Lung (tissue), 12 donors: Measurements from ENCODE around the gene DENND1A. TPM values are rescaled to one million over a fixed set of nuclear protein-coding genes. Genes with fewer than 3 reads are reported as not detected.

Experiments
- ATAC-seq: fragments of 200-7000 bp; cut with Tn5 transposase; one replicate; pipeline ENCODE4 v1.9.1; 2020; ENCODE audit warnings: moderate number of reproducible peaks; ENCODE audit not compliant: insufficient read depth, low FRiP score
- DNase-seq, 3 donors: peaks; one replicate each; pipeline ENCODE4 v3.0.0-alpha.2; 2013 to 2017
- H3K27ac ChIP-seq, 2 donors: one replicate each; pipeline ENCODE4 v1.5.1; 2013; ENCODE audit warnings: mild to moderate bottlenecking in 2 of 2, moderate library complexity in 2 of 2, control low read depth in 1 of 2, inconsistent platforms in 1 of 2, low read depth in 1 of 2, low read length in 1 of 2
- H3K27me3 ChIP-seq, 3 donors: one replicate each; pipeline ENCODE4 v1.5.1; 2013; ENCODE audit warnings: low read length in 2 of 3; ENCODE audit not compliant: control insufficient read depth in 3 of 3, insufficient read depth in 3 of 3
- H3K36me3 ChIP-seq, 4 donors: one replicate each; pipeline ENCODE4 v1.5.1; 2013; ENCODE audit warnings: low read length in 4 of 4, mild to moderate bottlenecking in 1 of 4, moderate library complexity in 1 of 4; ENCODE audit not compliant: control insufficient read depth in 4 of 4, insufficient read depth in 4 of 4
- H3K4me1 ChIP-seq, 5 donors: one replicate each; pipeline ENCODE4 v1.5.1; 2013; ENCODE audit warnings: low read length in 5 of 5, mild to moderate bottlenecking in 2 of 5, moderate library complexity in 1 of 5; ENCODE audit not compliant: control insufficient read depth in 5 of 5, insufficient read depth in 5 of 5
- H3K4me3 ChIP-seq: one replicate; pipeline ENCODE4 v1.5.1; 2013; ENCODE audit warnings: mild to moderate bottlenecking, control low read depth, moderate library complexity
- H3K9ac ChIP-seq, 2 donors: one replicate each; pipeline ENCODE4 v1.5.1; 2013; ENCODE audit warnings: low read length in 2 of 2, control low read depth in 1 of 2; ENCODE audit not compliant: insufficient read depth in 1 of 2
- H3K9me3 ChIP-seq, 4 donors: one replicate each; pipeline ENCODE4 v1.5.1; 2013; ENCODE audit warnings: low read length in 3 of 4, mild to moderate bottlenecking in 1 of 4, moderate library complexity in 1 of 4; ENCODE audit not compliant: control insufficient read depth in 4 of 4, insufficient read depth in 3 of 4
- WGBS, 2 donors: extraction: QIAGEN DNeasy Blood & Tissue Kit; methylation state at CpG; one replicate each; pipeline ENCODE4 v1.1.7; 2013; 5-methylcytosine and 5-hydroxymethylcytosine counted together
- polyA plus RNA-seq, 2 donors: library from polyadenylated mRNA; stranded (reverse); fragments of 200-250 nt; gene quantifications; one replicate each; pipeline ENCODE4 v1.2.1, GENCODE V29; 2013
- total RNA-seq, 2 donors: library from RNA; depleted of rRNA in 1 of 2; stranded (reverse); fragments of >200 nt in 1 of 2; gene quantifications; one replicate each; pipeline ENCODE4 v1.2.1, GENCODE V29; 2014 to 2021
- TF ChIP-seq, protein P1 (sequence below): IDR thresholded peaks from 2 replicates; pipeline ENCODE4 v1.5.1; 2012; ENCODE audit warnings: mild to moderate bottlenecking; ENCODE audit errors: control extremely low read depth, extremely low read depth
- donor health status: control.
- donor health status: control.
- donor health status: Bipolar disorder and iron deficiency.
- donor health status: healthy.
- donor health status: DM: yes; HTN: yes; CAD: no.

Gene DENND1A
- total and polyA plus RNA-seq, 4 donors, result 5.7 to 29.8 (median 14.5) TPM

GRCh38 chr9:123353984-123354591, 575.8 kb downstream of the DENND1A start:
- H3K36me3 ChIP-seq, result no peaks in the 10 kb centered on the region
- H3K4me1 ChIP-seq, result peaks cover 0 to 3% (median 0%) of the 10 kb centered on the region in 5 donors
- 20 to 25% methylated on average over 18 to 20 of the region's 20 CpGs for WGBS, 2 donors
- no peak overlapping the region for H3K9ac ChIP-seq
- TF ChIP-seq, protein P1, sequence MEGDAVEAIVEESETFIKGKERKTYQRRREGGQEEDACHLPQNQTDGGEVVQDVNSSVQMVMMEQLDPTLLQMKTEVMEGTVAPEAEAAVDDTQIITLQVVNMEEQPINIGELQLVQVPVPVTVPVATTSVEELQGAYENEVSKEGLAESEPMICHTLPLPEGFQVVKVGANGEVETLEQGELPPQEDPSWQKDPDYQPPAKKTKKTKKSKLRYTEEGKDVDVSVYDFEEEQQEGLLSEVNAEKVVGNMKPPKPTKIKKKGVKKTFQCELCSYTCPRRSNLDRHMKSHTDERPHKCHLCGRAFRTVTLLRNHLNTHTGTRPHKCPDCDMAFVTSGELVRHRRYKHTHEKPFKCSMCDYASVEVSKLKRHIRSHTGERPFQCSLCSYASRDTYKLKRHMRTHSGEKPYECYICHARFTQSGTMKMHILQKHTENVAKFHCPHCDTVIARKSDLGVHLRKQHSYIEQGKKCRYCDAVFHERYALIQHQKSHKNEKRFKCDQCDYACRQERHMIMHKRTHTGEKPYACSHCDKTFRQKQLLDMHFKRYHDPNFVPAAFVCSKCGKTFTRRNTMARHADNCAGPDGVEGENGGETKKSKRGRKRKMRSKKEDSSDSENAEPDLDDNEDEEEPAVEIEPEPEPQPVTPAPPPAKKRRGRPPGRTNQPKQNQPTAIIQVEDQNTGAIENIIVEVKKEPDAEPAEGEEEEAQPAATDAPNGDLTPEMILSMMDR, result peak; percentile 39
- DNase-seq (peak; percentile 54 to 74 (median 63)), ATAC-seq (peak; percentile 56)
- H3K9me3 ChIP-seq, result no peaks in the 10 kb centered on the region
- no peaks in the 10 kb centered on the region for H3K27me3 ChIP-seq
- no peak overlapping the region for H3K27ac ChIP-seq
- H3K4me3 ChIP-seq, result no peak overlapping the region

GRCh38 chr9:123353041-123353440, 576.9 kb downstream of the DENND1A start:
- H3K9ac ChIP-seq, result no peak overlapping the region
- no peaks in the 10 kb centered on the region for H3K36me3 ChIP-seq
- H3K9me3 ChIP-seq, result no peaks in the 10 kb centered on the region
- ATAC-seq (no peak), DNase-seq (no peak)
- 59 to 76% methylated on average over 4 of the region's 4 CpGs for WGBS, 2 donors
- no peak overlapping the region for H3K27ac ChIP-seq
- TF ChIP-seq, protein P1, result no peak
- H3K27me3 ChIP-seq, result no peaks in the 10 kb centered on the region
- H3K4me3 ChIP-seq, result no peak overlapping the region
- peaks cover 0 to 3% (median 0%) of the 10 kb centered on the region in 5 donors for H3K4me1 ChIP-seq

DNA sequence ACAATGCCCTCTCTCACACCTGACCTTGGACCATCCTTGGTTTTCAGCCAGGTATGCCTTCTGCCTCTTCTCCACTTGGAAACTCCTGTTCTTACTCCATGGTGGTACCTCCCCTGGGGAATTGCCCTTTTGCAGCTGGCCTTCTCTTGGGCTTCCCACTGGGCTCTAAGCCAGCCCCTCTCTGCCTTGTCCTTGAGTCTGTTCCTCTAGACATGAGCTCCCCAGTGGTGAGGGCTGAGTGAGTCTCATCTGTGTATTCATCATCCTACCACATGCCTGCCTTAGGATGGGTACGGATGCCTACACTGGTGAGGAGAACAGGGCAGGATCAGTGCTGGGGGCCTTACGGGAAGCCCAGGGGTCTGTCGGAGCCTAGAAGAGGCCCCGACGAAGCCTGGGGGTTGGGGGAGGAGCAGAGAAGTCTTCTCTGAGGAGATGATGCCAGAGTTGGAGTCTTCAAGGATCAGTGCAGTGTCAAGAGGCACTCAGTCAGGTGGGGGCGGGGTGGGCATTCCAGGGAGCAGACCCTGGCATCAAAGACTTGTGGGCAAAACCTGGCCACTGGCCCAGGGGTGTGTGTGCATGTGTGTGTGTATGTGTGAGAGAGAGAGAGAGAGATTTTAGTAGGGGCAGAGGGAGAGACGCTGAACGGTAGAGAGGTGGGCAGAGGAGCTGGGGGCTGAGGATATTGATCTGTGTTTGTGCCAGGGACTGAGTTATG, 579.2 kb downstream of the DENND1A start:
- TF ChIP-seq, protein P1, result no peak
- Histone ChIP-seq H3K27ac (no peak overlapping the region), H3K27me3 (no peaks in the 10 kb centered on the region), H3K9me3 (no peaks in the 10 kb centered on the region), H3K36me3 (no peaks in the 10 kb centered on the region), H3K9ac (no peak overlapping the region), H3K4me1 (peaks cover 0 to 3% (median 0%) of the 10 kb centered on the region in 5 donors), H3K4me3 (no peak overlapping the region)
- DNase-seq (no peak), ATAC-seq (no peak)
- WGBS, 2 donors, result 58 to 81% methylated on average over 8 of the region's 8 CpGs
